ENCODE measurements around the gene CGB7.
"Not testable (repeated sequence)": the region's sequence is repeated elsewhere in the genome, so short reads cannot be mapped to it uniquely, and the experiment has no call there.

CGB7 gene

GRCh38 chr19:49039736-49040135 lies 17.8 kb downstream of the CGB7 start:
- DNase-seq, result not testable (repeated sequence)

GRCh38 chr19:49038557-49039276 lies 18.8 kb downstream of the CGB7 start:
- DNase-seq, result not testable (repeated sequence)

GRCh38 chr19:49038111-49038510 lies 19.4 kb downstream of the CGB7 start:
- not testable (repeated sequence) for DNase-seq

- DNase-seq, result peak; percentile 95
These were observed 20.7 kb downstream of the CGB7 start, which contains the start of gene CGB1 for GRCh38 chr19:49036815-49037214. TSS of gene CGB1 (minus strand) at chr19:49036895. CDS start at chr19:49036711, 184 bp downstream.

DNA sequence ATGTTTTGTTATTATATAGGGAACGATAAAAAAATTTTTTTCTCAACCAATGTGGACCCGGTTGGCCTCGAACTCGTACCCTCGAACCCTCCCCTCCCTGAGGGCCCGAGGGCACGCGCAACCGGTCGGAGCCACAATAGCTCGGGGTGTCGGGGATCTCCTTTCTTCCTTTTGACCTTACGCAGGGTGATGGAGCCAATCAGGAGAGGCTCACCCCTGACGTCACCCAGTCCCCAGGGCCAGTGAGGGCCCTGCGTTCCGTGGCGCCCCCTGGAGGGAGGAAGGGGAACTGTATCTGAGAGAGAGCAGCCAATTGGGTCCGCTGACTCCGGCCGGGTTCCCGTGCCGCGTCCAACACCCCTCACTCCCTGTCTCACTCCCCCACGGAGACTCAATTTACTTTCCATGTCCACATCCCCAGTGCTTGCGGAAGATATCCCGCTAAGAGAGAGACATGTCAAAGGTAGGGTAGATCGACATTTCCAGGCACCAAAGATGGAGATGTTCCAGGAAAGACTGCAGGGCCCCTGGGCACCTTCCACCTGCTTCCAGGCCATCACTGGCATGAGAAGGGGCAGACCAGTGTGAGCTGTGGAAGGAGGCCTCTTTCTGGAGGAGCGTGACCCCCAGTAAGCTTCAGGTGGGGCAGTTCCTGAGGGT lies 25.8 kb downstream of the CGB7 start, which contains the start of gene CGB2:
TSS of gene CGB2 (plus strand) at position 249 of the 660 bp plus-strand sequence. CDS start at position 455, 206 bp downstream.
- peak; percentile 93 for DNase-seq

DNA sequence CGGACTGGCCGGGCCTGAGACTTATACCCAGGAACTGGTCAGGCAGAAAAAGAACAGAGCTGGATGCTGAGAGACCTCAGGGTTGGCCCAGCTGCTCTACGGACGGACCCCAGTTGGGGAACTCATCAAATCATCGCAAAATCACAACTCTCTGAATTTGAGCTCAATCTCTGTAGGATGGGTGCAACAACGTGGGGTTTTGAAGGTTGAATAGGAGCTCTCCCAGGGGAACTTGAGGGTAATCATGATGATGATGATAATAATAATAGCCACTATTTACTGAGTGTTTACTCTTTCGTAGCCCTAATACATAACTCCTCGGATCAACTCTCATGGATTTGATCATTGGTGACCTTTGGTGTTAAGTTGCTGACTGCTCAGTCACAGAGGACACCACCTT lies 27.2 kb downstream of the CGB7 start:
- DNase-seq, result not testable (repeated sequence)

DNA sequence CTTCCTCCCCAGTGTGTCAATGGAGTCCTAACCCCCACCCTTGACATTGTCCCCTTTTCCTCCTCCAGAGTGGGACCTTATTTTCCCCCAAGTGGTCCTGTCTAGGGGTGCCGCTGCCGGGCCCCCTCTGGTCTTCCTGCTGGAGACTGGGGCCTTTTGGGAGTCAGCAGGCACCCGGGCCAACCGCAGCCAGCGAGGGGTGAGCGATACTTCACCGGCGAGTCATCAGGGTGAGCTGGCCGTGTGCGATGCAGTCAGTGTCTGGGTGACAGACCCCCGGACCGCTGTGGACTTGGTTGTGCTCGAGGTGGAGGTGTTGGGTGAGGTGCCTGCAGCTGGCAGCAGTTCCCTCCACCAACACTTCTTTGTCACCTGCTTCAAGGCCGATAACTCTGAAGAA lies 27.8 kb downstream of the CGB7 start:
- DNase-seq, result not testable (repeated sequence)

DNA sequence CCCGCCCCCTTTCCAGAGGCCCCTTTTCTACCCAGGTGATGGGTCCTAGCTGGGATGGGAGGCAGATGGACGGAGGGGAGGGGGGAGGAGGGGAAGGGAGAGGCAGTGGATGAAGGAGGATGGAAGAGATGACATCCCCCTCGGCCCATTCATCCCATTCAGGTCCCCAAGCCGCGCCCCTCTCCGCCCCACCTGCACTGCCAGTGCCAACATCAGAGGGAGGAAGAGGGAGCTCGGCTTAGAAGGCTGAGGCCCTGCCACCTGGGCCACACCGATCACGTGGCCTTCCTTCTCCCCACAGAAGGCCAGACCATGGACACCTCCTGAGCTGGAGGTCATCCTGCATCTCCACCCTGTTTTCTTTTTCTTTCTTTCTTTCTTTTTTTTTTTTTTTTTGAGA lies 28.9 kb downstream of the CGB7 start:
- DNase-seq, result not testable (repeated sequence)

GRCh38 chr19:49025599-49025998 lies 31.9 kb downstream of the CGB7 start:
- not testable (repeated sequence) for DNase-seq

DNA sequence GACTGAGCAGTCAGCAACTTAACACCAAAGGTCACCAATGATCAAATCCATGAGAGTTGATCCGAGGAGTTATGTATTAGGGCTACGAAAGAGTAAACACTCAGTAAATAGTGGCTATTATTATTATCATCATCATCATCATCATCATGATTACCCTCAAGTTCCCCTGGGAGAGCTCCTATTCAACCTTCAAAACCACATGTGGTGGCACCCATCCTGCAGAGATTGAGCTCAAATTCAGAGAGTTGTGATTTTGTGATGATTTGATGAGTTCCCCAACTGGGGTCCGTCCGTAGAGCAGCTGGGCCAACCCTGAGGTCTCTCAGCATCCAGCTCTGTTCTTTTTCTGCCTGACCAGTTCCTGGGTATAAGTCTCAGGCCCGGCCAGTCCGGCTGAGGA lies 32.5 kb downstream of the CGB7 start:
- not testable (repeated sequence) for DNase-seq

DNA sequence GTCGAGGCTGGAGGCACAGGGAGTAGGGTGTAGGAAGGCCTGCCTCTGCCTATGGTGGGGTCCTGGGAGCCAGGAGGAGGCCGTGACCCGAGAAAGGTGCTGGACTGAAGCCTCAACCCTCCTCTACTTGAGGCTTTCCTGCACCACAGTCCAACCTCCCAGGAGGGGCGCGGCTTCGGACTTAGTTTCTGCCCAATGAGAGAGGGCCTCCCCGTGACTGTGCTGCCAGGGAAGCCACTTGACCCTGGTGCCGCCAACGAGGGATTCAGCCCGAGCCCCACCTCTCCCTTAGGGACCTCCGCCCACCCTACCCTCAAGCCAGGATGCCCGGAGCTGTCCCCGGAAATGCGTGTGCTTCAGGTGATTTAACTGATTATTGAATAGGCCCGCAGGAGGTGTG lies 33.3 kb downstream of the CGB7 start, which contains the start of gene CGB3:
TSS of gene CGB3 (minus strand) at position 101 of the 400 bp plus-strand sequence. CDS start 362 bp downstream, outside the sequence.
- DNase-seq, result not testable (repeated sequence)

DNA sequence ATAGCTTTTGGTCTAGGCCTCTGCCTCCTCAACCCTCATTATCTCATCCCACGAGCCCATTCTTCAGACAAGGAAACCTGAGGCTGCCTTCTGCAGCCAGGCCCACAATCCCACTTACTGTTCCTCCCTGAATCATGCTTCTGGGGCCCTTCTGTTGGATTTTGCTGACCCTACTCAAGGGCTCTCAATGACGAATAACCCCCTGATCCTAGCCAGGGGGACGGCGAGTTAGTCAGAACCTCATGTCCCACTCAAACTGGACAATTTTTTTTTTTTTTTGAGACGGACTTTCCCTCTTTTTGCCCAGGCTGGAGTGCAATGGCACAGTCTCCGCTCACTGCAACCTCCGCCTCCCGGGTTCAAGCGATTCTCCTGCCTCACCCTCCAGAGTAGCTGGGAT lies 35.4 kb downstream of the CGB7 start:
- no peak for DNase-seq

- DNase-seq, result peak; percentile 68
These were observed 36.3 kb downstream of the CGB7 start for GRCh38 chr19:49020931-49021895.

- DNase-seq, result peak; percentile 51
These were observed 37.2 kb downstream of the CGB7 start for GRCh38 chr19:49020342-49020741.

DNA sequence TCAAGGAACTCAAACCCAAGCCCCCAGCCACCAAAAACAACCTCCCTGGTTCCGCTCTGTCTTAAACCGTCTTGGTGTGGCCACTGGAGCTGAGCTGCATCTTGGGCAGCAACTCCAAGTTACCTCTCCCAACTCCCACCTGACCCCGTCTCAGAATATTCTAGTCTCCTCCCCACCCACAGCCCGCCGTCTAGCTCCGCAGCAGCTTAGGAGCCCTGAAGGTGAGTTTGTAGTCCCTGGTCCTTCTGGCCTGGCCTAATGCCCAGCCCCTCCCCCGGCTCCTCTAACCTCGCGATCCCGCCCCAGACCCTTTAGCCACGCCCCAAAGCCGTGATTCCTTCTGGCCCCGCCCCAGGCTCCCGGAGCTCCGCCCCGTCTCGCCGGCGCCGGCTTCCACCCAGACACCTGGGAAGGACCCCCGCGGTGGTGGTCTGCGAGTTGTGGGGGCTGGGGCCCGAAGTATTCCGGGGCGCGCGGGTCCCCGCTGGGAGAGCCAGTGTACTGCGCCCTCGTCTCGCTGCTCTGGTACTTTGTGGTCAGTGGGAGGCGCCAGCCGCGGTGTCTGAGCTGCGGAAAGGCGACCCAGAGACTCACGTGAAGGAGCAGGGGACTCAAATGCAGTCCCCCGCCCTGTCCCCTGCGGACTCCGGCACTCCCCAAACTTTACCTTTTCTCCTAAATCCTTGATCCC lies 38.2 kb downstream of the CGB7 start:
- DNase-seq, result peak; percentile 85

- peak; percentile 28 for DNase-seq
These were observed 38.9 kb downstream of the CGB7 start for GRCh38 chr19:49018388-49019241.

GRCh38 chr19:49017666-49018351 lies 39.7 kb downstream of the CGB7 start:
- DNase-seq, result peak; percentile 82

GRCh38 chr19:49017041-49017665 lies 40.4 kb downstream of the CGB7 start, which contains the start of gene LHB:
TSS of gene LHB (minus strand) at chr19:49017091. CDS start at chr19:49017081, 10 bp downstream.
- DNase-seq, result no peak

GRCh38 chr19:49016067-49016839 lies 41.3 kb downstream of the CGB7 start:
- no peak for DNase-seq
